OCI-LY3 (cell line): ENCODE data around the gene CRADD.

ENCODE experiments used
- H2AFZ ChIP-seq: fragments of 200-600, 300-600 bp; shearing (Covaris generic); 2 replicates; pipeline ENCODE4 v1.6.0; 2014; ENCODE audit warnings: antibody characterized with exemption, low read depth, low read length
- H3K27ac ChIP-seq: fragments of 200-600, 300-600 bp; sonication (generic); 2 replicates; pipeline ENCODE4 v1.5.1; 2014; ENCODE audit warnings: mild to moderate bottlenecking, low read length, moderate library complexity, mixed read lengths
- H3K27me3 ChIP-seq: fragments of 200-600, 300-600 bp; sonication (generic); 2 replicates; pipeline ENCODE4 v1.6.1; 2014; ENCODE audit warnings: low read depth, low read length, mixed read lengths
- H3K36me3 ChIP-seq: fragments of 200-600, 300-600 bp; sonication (generic); replicated peaks from 2 replicates; pipeline ENCODE3; 2014; ENCODE audit warnings: low read depth, low read length, mixed read lengths
- H3K4me1 ChIP-seq: fragments of 300-600, 200-600 bp; sonication (generic); 2 replicates; pipeline ENCODE4 v1.6.1; 2014; ENCODE audit warnings: low read length, mixed read lengths
- H3K4me2 ChIP-seq: fragments of 200-600, 300-600 bp; sonication (generic); 2 replicates; pipeline ENCODE4 v1.6.1; 2014; ENCODE audit warnings: low read length, mixed read lengths
- H3K4me3 ChIP-seq: fragments of 300-600, 200-600 bp; sonication (generic); 2 replicates; pipeline ENCODE4 v1.5.1; 2014; ENCODE audit warnings: antibody characterized with exemption, mild to moderate bottlenecking, low read length, moderate library complexity
- H3K79me2 ChIP-seq: fragments of 300-600, 200-600 bp; shearing (Covaris generic); 2 replicates; pipeline ENCODE4 v1.6.1; 2014; ENCODE audit warnings: mild to moderate bottlenecking, low read length, mixed read lengths
- H3K9ac ChIP-seq: fragments of 300-600, 200-600 bp; shearing (Covaris generic); 2 replicates; pipeline ENCODE4 v1.6.0; 2014; ENCODE audit warnings: mild to moderate bottlenecking, low read length, moderate library complexity
- H3K9me3 ChIP-seq: fragments of 200-600, 300-600 bp; shearing (Covaris generic); 2 replicates; pipeline ENCODE4 v1.6.1; 2014; ENCODE audit warnings: low read length, mixed read lengths; ENCODE audit not compliant: insufficient read depth
- H4K20me1 ChIP-seq: fragments of 200-600, 300-600 bp; sonication (generic); 2 replicates; pipeline ENCODE4 v1.6.1; 2016; ENCODE audit warnings: low read length, mixed read lengths; ENCODE audit not compliant: insufficient read depth
- EZH2phosphoT487 ChIP-seq: fragments of 200-600 bp; shearing (Covaris generic); IDR thresholded peaks from 2 replicates; pipeline ENCODE4 v1.6.1; 2018; ENCODE audit warnings: antibody characterized with exemption, mixed run types, low read depth
- TF ChIP-seq, protein P1 (sequence below): fragments of 200-600, 300-600 bp; sonication (generic); IDR thresholded peaks from 2 replicates; pipeline ENCODE4 v1.5.1; 2014; ENCODE audit warnings: antibody characterized with exemption, low read length, low read depth

The CRADD gene

GRCh38 chr12:93722835-93723567 lies 45.8 kb downstream of the CRADD start:
- no peak overlapping the region for H2AFZ ChIP-seq
- H4K20me1 ChIP-seq, result no peaks in the 10 kb centered on the region
- H3K4me3 ChIP-seq, result no peak overlapping the region
- H3K9me3 ChIP-seq, result 0 out of 2 replicates have a peak, but pooled peaks cover 3% of the 10 kb centered on the region
- H3K4me1 ChIP-seq, result peaks cover 23% of the 10 kb centered on the region
- H3K9ac ChIP-seq, result no peak overlapping the region
- no peaks in the 10 kb centered on the region for H3K27me3 ChIP-seq
- H3K79me2 ChIP-seq, result no peaks in the 10 kb centered on the region
- no peaks in the 10 kb centered on the region for H3K36me3 ChIP-seq
- H3K4me2 ChIP-seq, result no peak overlapping the region
- no peak overlapping the region for H3K27ac ChIP-seq
- no peak for TF ChIP-seq EZH2phosphoT487
- TF ChIP-seq, protein P1, sequence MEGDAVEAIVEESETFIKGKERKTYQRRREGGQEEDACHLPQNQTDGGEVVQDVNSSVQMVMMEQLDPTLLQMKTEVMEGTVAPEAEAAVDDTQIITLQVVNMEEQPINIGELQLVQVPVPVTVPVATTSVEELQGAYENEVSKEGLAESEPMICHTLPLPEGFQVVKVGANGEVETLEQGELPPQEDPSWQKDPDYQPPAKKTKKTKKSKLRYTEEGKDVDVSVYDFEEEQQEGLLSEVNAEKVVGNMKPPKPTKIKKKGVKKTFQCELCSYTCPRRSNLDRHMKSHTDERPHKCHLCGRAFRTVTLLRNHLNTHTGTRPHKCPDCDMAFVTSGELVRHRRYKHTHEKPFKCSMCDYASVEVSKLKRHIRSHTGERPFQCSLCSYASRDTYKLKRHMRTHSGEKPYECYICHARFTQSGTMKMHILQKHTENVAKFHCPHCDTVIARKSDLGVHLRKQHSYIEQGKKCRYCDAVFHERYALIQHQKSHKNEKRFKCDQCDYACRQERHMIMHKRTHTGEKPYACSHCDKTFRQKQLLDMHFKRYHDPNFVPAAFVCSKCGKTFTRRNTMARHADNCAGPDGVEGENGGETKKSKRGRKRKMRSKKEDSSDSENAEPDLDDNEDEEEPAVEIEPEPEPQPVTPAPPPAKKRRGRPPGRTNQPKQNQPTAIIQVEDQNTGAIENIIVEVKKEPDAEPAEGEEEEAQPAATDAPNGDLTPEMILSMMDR, result no peak

DNA sequence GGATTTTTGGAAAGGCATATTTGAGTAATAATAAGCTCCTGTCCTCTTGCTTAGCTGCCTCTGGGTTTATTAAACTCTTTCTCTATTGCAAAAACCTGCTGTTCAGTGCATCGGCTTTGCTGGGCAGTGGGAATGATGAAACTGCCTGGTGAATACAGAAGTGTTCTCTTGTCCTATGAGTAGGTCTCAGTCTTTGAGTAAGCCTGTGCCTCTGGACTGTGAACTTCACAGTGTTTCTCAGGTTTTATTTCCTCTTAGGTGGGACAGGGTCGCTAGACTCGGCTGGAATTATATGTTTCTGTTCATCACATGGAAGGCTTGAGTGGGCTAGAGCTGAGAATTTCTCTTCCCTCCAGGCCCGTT lies 46.4 kb downstream of the CRADD start:
- Histone ChIP-seq H3K27ac (no peak overlapping the region), H3K4me3 (no peak overlapping the region), H3K79me2 (no peaks in the 10 kb centered on the region), H3K4me1 (peaks cover 23% of the 10 kb centered on the region), H2AFZ (no peak overlapping the region), H3K27me3 (no peaks in the 10 kb centered on the region), H3K36me3 (no peaks in the 10 kb centered on the region), H4K20me1 (no peaks in the 10 kb centered on the region), H3K9ac (no peak overlapping the region), H3K4me2 (no peak overlapping the region), H3K9me3 (0 out of 2 replicates have a peak, but pooled peaks cover 3% of the 10 kb centered on the region)
- no peak for TF ChIP-seq EZH2phosphoT487
- TF ChIP-seq, protein P1, result no peak

DNA sequence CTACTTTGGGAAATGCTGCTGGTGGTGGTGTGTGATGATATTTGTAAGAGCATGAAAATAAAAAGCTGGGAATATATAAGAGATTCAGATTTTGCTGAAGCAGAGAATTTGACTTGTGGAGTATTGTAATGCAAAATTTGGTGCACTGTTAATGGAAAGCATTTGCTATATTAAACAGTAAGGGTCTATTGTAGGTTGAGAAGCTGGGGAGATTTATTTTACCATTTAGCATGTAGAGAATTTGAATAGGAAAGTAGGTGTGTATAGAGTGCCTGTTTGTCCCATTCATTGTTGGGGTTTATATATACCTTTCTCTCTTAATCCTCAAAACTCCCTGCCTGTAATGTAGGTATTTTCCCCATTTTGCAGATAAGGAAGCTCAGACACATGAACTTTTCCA lies 48.4 kb downstream of the CRADD start:
- no peak for TF ChIP-seq EZH2phosphoT487
- no peaks in the 10 kb centered on the region for H4K20me1 ChIP-seq
- no peak overlapping the region for H3K27ac ChIP-seq
- no peak overlapping the region for H3K4me3 ChIP-seq
- H3K9me3 ChIP-seq, result 0 out of 2 replicates have a peak, but pooled peaks cover 2% of the 10 kb centered on the region
- H3K36me3 ChIP-seq, result no peaks in the 10 kb centered on the region
- H3K4me1 ChIP-seq, result peaks cover 23% of the 10 kb centered on the region
- H3K79me2 ChIP-seq, result no peaks in the 10 kb centered on the region
- no peak overlapping the region for H3K4me2 ChIP-seq
- no peaks in the 10 kb centered on the region for H3K27me3 ChIP-seq
- no peak overlapping the region for H3K9ac ChIP-seq
- no peak overlapping the region for H2AFZ ChIP-seq

DNA sequence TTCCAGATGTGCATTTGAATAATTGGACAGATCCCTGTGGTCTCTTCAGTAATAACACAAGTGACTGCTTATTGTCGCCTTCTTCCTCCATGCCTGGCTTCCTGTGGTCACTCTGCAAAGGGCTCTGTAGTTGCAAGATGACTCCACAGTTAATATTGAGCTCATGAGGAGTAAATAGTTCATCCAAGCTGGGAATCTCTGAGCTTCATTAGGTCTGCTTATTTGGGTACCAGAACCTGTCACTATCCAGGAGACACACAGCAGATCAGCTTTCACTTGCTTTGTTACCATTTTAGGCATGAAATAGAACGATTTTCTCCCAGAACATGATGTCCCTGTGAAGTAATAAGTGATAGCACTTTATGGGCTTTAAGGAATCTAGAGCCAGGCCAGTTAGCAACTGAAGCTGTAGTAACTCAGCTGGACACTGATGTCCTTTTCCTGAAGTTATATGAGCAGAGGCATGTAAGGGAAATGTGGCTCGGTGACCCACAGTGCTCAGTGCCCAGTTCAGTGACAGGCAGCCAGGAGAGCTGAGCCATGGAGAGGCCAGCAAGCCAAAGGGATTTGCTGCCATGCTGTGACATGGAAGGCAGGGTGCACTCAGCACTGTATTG lies 50.1 kb downstream of the CRADD start:
- H2AFZ ChIP-seq, result 0 out of 2 replicates have a peak overlapping the region, but pooled peaks have one; percentile 5
- no peak overlapping the region; the same call in 1 of the 2 replicates for H3K4me2 ChIP-seq
- H3K4me3 ChIP-seq, result no peak overlapping the region
- H3K79me2 ChIP-seq, result no peaks in the 10 kb centered on the region
- no peak overlapping the region for H3K27ac ChIP-seq
- no peak overlapping the region for H3K9ac ChIP-seq
- no peaks in the 10 kb centered on the region for H3K27me3 ChIP-seq
- TF ChIP-seq EZH2phosphoT487, result no peak
- TF ChIP-seq, protein P1, result no peak
- no peaks in the 10 kb centered on the region for H3K36me3 ChIP-seq
- no peaks in the 10 kb centered on the region for H4K20me1 ChIP-seq
- H3K4me1 ChIP-seq, result peaks cover 23% of the 10 kb centered on the region
- no peaks in the 10 kb centered on the region for H3K9me3 ChIP-seq
